WTC11 (cell line): ENCODE results near the gene SIN3B. TPM values are rescaled to one million over a fixed set of nuclear protein-coding genes. Genes with fewer than 3 reads are reported as not detected.

Experiments used
- ATAC-seq: fragments of 200-7000 bp; cut with Tn5 transposase; 2 replicates; pipeline ENCODE4 v1.10.0; 2021; ENCODE audit warnings: mild to moderate bottlenecking, moderate library complexity
- CTCF ChIA-PET: fragments of 300-600 bp; sonication (Branson Sonifier 250); formaldehyde crosslinking; loops from one replicate; lab custom pipeline; 2021; ENCODE audit warnings: antibody characterized with exemption; lab: Charles Lee
- POLR2A ChIA-PET: fragments of 350-600 bp; sonication (Branson Sonifier 250); formaldehyde crosslinking; loops from one replicate; lab custom pipeline; 2021; ENCODE audit warnings: antibody characterized with exemption; lab: Charles Lee
- DNase-seq: peaks from one replicate; pipeline ENCODE4 v3.0.0; 2021; ENCODE audit warnings: low spot score
- H3K27ac Mint-ChIP-seq: 2 replicates; pipeline ENCODE4 v1.8.0; 2021; ENCODE audit warnings: mixed read lengths
- H3K27me3 Mint-ChIP-seq: 2 replicates; pipeline ENCODE4 v1.8.0; 2021; ENCODE audit warnings: low read depth, mild to moderate bottlenecking, moderate library complexity, mixed read lengths
- H3K36me3 Mint-ChIP-seq: 2 replicates; pipeline ENCODE4 v1.8.0; 2021; ENCODE audit warnings: mixed read lengths
- H3K4me1 Mint-ChIP-seq: 2 replicates; pipeline ENCODE4 v1.8.0; 2022; ENCODE audit warnings: mixed read lengths
- H3K4me3 Mint-ChIP-seq: 2 replicates; pipeline ENCODE4 v1.8.0; 2021; ENCODE audit warnings: mild to moderate bottlenecking, moderate library complexity, mixed read lengths
- H3K9me3 Mint-ChIP-seq: 2 replicates; pipeline ENCODE4 v1.8.0; 2021; ENCODE audit warnings: mixed read lengths
- ARID4B ChIP-seq: sonication (generic); formaldehyde crosslinking; IDR thresholded peaks from 2 replicates; pipeline ENCODE4 v1.8.0; 2023; ENCODE audit warnings: missing genetic modification reagents, mild to moderate bottlenecking, borderline replicate concordance
- ATF3 ChIP-seq: sonication (generic); formaldehyde crosslinking; conservative IDR thresholded peaks from 2 replicates; pipeline ENCODE4 v1.8.1; 2022; ENCODE audit warnings: mild to moderate bottlenecking, missing genetic modification reagents
- ATF6 ChIP-seq: sonication (generic); formaldehyde crosslinking; IDR thresholded peaks from 2 replicates; pipeline ENCODE4 v1.8.1; 2023; ENCODE audit warnings: mild to moderate bottlenecking, missing genetic modification reagents
- CREB1 ChIP-seq: sonication (generic); formaldehyde crosslinking; IDR thresholded peaks from 2 replicates; pipeline ENCODE4 v1.8.0; 2023; ENCODE audit warnings: mild to moderate bottlenecking, missing genetic modification reagents
- ELF4 ChIP-seq: sonication (generic); formaldehyde crosslinking; IDR thresholded peaks from 2 replicates; pipeline ENCODE4 v1.8.1; 2022; ENCODE audit warnings: low read depth, mild to moderate bottlenecking, moderate library complexity, missing genetic modification reagents
- ESRRA ChIP-seq: sonication (generic); formaldehyde crosslinking; IDR thresholded peaks from 2 replicates; pipeline ENCODE4 v1.8.1; 2022; ENCODE audit warnings: mild to moderate bottlenecking, missing genetic modification reagents, borderline replicate concordance
- HMGXB4 ChIP-seq: sonication (generic); formaldehyde crosslinking; IDR thresholded peaks from 2 replicates; pipeline ENCODE4 v1.8.1; 2023; ENCODE audit warnings: mild to moderate bottlenecking, moderate library complexity, missing genetic modification reagents
- MLX ChIP-seq: sonication (generic); formaldehyde crosslinking; IDR thresholded peaks from 2 replicates; pipeline ENCODE4 v1.8.1; 2023; ENCODE audit warnings: mild to moderate bottlenecking, missing genetic modification reagents, moderate library complexity
- NR3C1 ChIP-seq: sonication (generic); formaldehyde crosslinking; conservative IDR thresholded peaks from 2 replicates; pipeline ENCODE4 v1.8.1; 2023; ENCODE audit warnings: low read depth, mild to moderate bottlenecking, missing genetic modification reagents
- PRRX2 ChIP-seq: fragments of 250-450 bp; sonication (Bioruptor Pico); IDR thresholded peaks from 2 replicates; pipeline ENCODE4 v1.8.0; 2021; ENCODE audit warnings: mild to moderate bottlenecking
- RORB ChIP-seq: fragments of 250-450 bp; sonication (Bioruptor Pico); IDR thresholded peaks from 2 replicates; pipeline ENCODE4 v1.9.0; 2021; ENCODE audit warnings: mild to moderate bottlenecking
- SP1 ChIP-seq: sonication (generic); formaldehyde crosslinking; conservative IDR thresholded peaks from 2 replicates; pipeline ENCODE4 v1.8.1; 2022; ENCODE audit warnings: missing genetic modification reagents
- TP53 ChIP-seq: sonication (generic); formaldehyde crosslinking; IDR thresholded peaks from 2 replicates; pipeline ENCODE4 v1.8.1; 2023; ENCODE audit warnings: mild to moderate bottlenecking, missing genetic modification reagents
- USF1 ChIP-seq: sonication (generic); formaldehyde crosslinking; IDR thresholded peaks from 2 replicates; pipeline ENCODE4 v1.8.0; 2022; ENCODE audit warnings: mild to moderate bottlenecking, missing genetic modification reagents
- ZBTB43 ChIP-seq: sonication (generic); formaldehyde crosslinking; IDR thresholded peaks from 2 replicates; pipeline ENCODE4 v1.8.1; 2023; ENCODE audit warnings: mild to moderate bottlenecking, missing genetic modification reagents
- ZNF121 ChIP-seq: sonication (generic); formaldehyde crosslinking; IDR thresholded peaks from 2 replicates; pipeline ENCODE4 v1.8.0; 2023; ENCODE audit warnings: missing genetic modification reagents
- ZNF317 ChIP-seq: sonication (generic); formaldehyde crosslinking; IDR thresholded peaks from 2 replicates; pipeline ENCODE4 v1.8.1; 2023; ENCODE audit warnings: low read depth, mild to moderate bottlenecking, moderate library complexity, missing genetic modification reagents, borderline replicate concordance
- ZNF423 ChIP-seq: fragments of 250-450 bp; sonication (Bioruptor Pico); IDR thresholded peaks from 2 replicates; pipeline ENCODE4 v2.1.2; 2022; ENCODE audit warnings: mild to moderate bottlenecking, moderate library complexity
- ZNF512 ChIP-seq: sonication (generic); formaldehyde crosslinking; IDR thresholded peaks from 2 replicates; pipeline ENCODE4 v1.8.1; 2022; ENCODE audit warnings: missing genetic modification reagents, borderline replicate concordance
- total RNA-seq: library from RNA; stranded (reverse); gene quantifications from 3 replicates; pipeline ENCODE4 v1.2.3, GENCODE V29; 2021

SIN3B gene
- total RNA-seq, 1 experiment from 2014 or later, result 87.7 TPM

GRCh38 chr19:16875584-16876555, 46.7 kb downstream of the SIN3B start (continued):
- TF ChIP-seq ARID4B (CRISPR knock-in tag), result no peak

- ChIA-PET CTCF (no interaction called here), POLR2A (no interaction called here)
- ATAC-seq (no peak), DNase-seq (no peak)
- H3K9me3 Mint-ChIP-seq, result peaks cover 21% of the 10 kb centered on the region
- no peak overlapping the region for H3K27ac Mint-ChIP-seq
- peaks cover 2% of the 10 kb centered on the region for H3K27me3 Mint-ChIP-seq
- H3K36me3 Mint-ChIP-seq, result peaks cover 57% of the 10 kb centered on the region
- TF ChIP-seq PRRX2 (CRISPR knock-in tag) (no peak), TP53 (CRISPR knock-in tag) (no peak), ZNF121 (CRISPR knock-in tag) (no peak), MLX (CRISPR knock-in tag) (no peak), NR3C1 (CRISPR knock-in tag) (no peak), ATF6 (no peak), SP1 (no peak), ZNF512 (CRISPR knock-in tag) (no peak), CREB1 (no peak), ESRRA (CRISPR knock-in tag) (no peak), USF1 (no peak), RORB (CRISPR knock-in tag) (no peak), ZNF317 (CRISPR knock-in tag) (no peak), HMGXB4 (no peak), ZBTB43 (CRISPR knock-in tag) (no peak), ZNF423 (CRISPR knock-in tag) (no peak), ELF4 (CRISPR knock-in tag) (no peak), ATF3 (no peak)
- no peaks in the 10 kb centered on the region for H3K4me1 Mint-ChIP-seq
- no peak overlapping the region for H3K4me3 Mint-ChIP-seq
Observed at GRCh38 chr19:16876904-16877361, 47.7 kb downstream of the SIN3B start.
